ENCODE measurements around the gene NBL1.

- no peak for TF ChIP-seq EZH2 (IDR thresholded peaks at IDR 0.05; ENCODE audit: borderline replicate concordance, low read depth, low read length)
- no peak for TF ChIP-seq CHD4 (IDR thresholded peaks at IDR 0.05; ENCODE audit: insufficient read depth, insufficient replicate concordance, low read depth, low read length, poor library complexity, severe bottlenecking)
These were observed 32.4 kb downstream of the NBL1 start for GRCh38 chr1:19676438-19676922.
